ENCODE results near the gene NR1H4. TPM values are rescaled to one million over a fixed set of nuclear protein-coding genes. Genes with fewer than 3 reads are reported as not detected.
"Not testable (repeated sequence)": the region's sequence is repeated elsewhere in the genome, so short reads cannot be mapped to it uniquely, and the experiment has no call there.

The NR1H4 gene
- not detected for total RNA-seq
- polyA plus RNA-seq (ENCODE audit: insufficient read length in 6 of 6): under 1 TPM; 0.20 to 0.72 (median 0.44) TPM
- long read RNA-seq, donor 1: 0 reads
- long read RNA-seq, donor 2, partial matches to known transcripts: 0 of 1 reads
- long read RNA-seq, donor 2, other reads (novel, unspliced or antisense): 0 of 1 reads
- long read RNA-seq, donor 3: 0 reads
- long read RNA-seq, donor 4: 0 reads
- long read RNA-seq, donor 5: 0 reads
- long read RNA-seq, donor 6: 0 reads
- long read RNA-seq, donor 7: 0 reads
- long read RNA-seq, donor 8: 0 reads
- long read RNA-seq, donor 9: 0 reads
- long read RNA-seq, donor 10: 0 reads
- long read RNA-seq, donor 11: 0 reads
- long read RNA-seq, donor 12: 0 reads

DNA sequence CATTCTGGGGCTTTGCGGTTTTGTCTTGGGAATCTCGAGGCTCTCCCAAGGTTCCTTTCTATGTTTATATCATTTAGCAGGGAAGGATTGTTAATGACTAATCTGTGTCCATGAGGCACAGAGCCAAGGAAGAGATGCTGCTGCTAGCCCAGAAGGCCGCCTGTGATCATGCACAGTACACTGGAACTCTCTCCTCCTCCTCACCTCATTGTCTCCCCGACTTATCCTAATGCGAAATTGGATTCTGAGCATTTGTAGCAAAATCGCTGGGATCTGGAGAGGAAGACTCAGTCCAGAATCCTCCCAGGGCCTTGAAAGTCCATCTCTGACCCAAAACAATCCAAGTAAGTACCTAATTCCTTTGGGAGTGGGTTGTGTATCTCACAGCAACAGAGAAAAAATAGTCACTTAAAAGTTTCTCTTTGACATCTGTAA lies at the start of gene NR1H4:
Gene NR1H4 (plus strand): TSS at position 151 of the 435 bp plus-strand sequence. CDS start 19,458 bp downstream, outside the sequence.
- no peaks in the 10 kb centered on the region for H3K27me3 ChIP-seq
- intact Hi-C loops (cut with DNase I): no loop called here
- no peak for ATAC-seq
- no peaks in the 10 kb centered on the region for H3K4me1 ChIP-seq
- H3K4me3 ChIP-seq: no peak within 1 kb of the TSS
- no peak for TF ChIP-seq CTCF (IDR thresholded peaks at IDR 0.05)
- no peak within 1 kb of the TSS for H3K27ac ChIP-seq
- no peak for DNase-seq
- H3K36me3 ChIP-seq: no peaks in the 10 kb centered on the region
- no peaks in the 10 kb centered on the region for H3K9me3 ChIP-seq

GRCh38 chr12:100426145-100426544 lies 47.5 kb upstream of the NR1H4 start:
- Histone ChIP-seq H3K4me3 (no peak overlapping the region), H3K27me3 (no peaks in the 10 kb centered on the region), H3K9me3 (no peaks in the 10 kb centered on the region), H3K27ac (no peak overlapping the region), H3K36me3 (no peaks in the 10 kb centered on the region), H3K4me1 (no peaks in the 10 kb centered on the region)
- DNase-seq (no peak), ATAC-seq (no peak)
- no peak for TF ChIP-seq CTCF (IDR thresholded peaks at IDR 0.05)
- intact Hi-C loops (cut with DNase I): no loop called here

DNA sequence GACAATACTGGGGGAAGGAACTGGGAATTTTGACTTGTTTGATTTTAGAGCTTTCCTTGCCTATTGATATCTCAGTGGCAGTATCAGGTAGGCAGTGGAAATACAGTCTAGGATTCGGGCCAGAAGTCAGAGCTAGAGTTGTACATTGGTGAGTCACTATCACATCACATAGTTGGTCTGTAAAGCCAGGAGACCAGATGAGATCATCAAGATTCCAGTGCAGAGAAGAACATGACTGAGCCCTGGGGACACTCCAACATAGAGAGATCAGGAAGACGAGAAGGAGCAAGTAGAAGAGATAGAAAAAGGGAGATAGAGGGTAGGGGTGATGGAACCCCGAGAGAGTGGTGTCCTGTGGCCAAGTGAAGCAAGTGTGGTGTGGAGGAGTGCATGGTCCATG lies 46.6 kb upstream of the NR1H4 start:
- Histone ChIP-seq H3K4me1 (no peaks in the 10 kb centered on the region), H3K27me3 (no peaks in the 10 kb centered on the region), H3K36me3 (no peaks in the 10 kb centered on the region), H3K4me3 (no peak overlapping the region), H3K27ac (no peak overlapping the region), H3K9me3 (no peaks in the 10 kb centered on the region)
- intact Hi-C loops (cut with DNase I): no loop called here
- TF ChIP-seq CTCF (IDR thresholded peaks at IDR 0.05): no peak
- ATAC-seq (no peak), DNase-seq (no peak)

- H3K36me3 ChIP-seq; H3K27me3 ChIP-seq; H3K27ac ChIP-seq; H3K9me3 ChIP-seq; intact Hi-C loops (cut with DNase I); ATAC-seq; H3K4me3 ChIP-seq; DNase-seq; H3K4me1 ChIP-seq: not testable (repeated sequence)
Observed at GRCh38 chr12:100430251-100430650, 43.4 kb upstream of the NR1H4 start.

GRCh38 chr12:100433701-100434100 lies 40.0 kb upstream of the NR1H4 start:
- no peak for TF ChIP-seq CTCF (IDR thresholded peaks at IDR 0.05)
- no peaks in the 10 kb centered on the region for H3K36me3 ChIP-seq

DNA sequence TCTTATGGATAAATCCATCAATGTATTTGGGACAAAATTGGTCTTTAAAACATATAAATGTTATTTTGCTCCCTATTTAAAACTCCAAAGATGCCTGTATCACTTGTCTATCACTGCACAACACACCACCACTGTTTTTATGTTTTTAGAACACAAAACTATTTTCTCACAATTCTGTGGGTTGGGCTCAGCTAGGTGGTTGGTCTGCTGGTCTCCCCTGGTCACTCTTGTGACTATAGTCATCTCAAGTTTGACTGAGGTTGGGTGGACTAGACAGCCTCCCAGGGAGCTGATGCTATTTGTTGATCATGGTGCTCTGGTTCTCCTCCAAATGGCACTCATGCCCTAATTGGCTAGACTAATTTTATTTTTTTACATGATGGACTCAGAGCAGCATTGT lies 39.5 kb upstream of the NR1H4 start:
- ATAC-seq (no peak), DNase-seq (no peak)
- H3K4me3 ChIP-seq: no peak overlapping the region
- TF ChIP-seq CTCF (IDR thresholded peaks at IDR 0.05): no peak
- intact Hi-C loops (cut with DNase I): no loop called here
- H3K27me3 ChIP-seq: no peaks in the 10 kb centered on the region
- no peaks in the 10 kb centered on the region for H3K4me1 ChIP-seq
- no peak overlapping the region for H3K27ac ChIP-seq
- H3K9me3 ChIP-seq: no peaks in the 10 kb centered on the region
- H3K36me3 ChIP-seq: no peaks in the 10 kb centered on the region

More at GRCh38 chr12:100433701-100434100, 40.0 kb upstream of the NR1H4 start:
- no peak for DNase-seq
- Histone ChIP-seq H3K4me1 (no peaks in the 10 kb centered on the region), H3K4me3 (no peak overlapping the region), H3K27me3 (no peaks in the 10 kb centered on the region), H3K9me3 (no peaks in the 10 kb centered on the region), H3K27ac (no peak overlapping the region)
- ATAC-seq: no peak
- intact Hi-C loops (cut with DNase I): no loop called here

All from left lung (tissue), 14 donors.